Fibroblast of peridontal ligament (primary cell): Measurements from ENCODE around the gene TMC6.

Source experiments
- DNase-seq: peaks from one replicate; pipeline ENCODE4 v3.0.0-alpha.2; 2010; ENCODE audit errors: extremely low read depth

Gene TMC6

DNA sequence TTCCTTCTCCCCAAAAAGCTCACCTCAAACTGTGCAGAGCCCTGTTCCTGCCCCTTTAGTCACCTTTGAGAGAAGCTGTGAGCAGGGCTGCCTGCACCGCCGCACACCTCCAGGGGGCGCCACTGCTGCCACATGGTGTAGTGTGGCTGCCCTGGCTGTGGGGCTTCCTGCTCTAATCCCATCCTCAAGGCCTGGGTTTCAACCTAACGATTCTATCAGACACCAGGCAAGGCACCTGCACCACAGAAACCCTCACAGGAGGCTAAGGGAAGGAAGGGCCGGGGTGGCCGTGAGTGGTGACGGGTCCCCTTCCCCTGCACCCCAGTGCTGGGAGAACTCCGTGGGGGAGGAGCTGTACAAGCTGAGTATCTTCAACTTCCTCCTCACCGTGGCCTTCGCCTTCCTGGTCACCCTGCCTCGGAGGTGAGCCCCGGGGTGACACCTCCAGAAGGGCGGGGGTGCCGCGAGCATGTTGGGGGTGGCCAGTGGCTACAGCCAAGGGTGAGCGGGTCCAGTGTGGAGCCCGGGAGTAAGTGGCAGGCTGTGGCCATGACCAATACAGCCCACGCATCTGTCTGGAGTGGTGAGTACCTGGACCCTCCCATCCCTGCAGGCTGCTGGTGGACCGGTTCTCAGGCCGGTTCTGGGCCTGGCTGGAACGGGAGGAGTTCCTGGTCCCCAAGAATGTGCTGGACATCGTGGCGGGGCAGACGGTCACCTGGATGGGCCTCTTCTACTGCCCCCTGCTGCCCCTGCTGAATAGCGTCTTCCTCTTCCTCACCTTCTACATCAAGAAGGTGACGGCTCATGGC, 9.0 kb upstream of the TMC6 start:
- DNase-seq: no peak

DNA sequence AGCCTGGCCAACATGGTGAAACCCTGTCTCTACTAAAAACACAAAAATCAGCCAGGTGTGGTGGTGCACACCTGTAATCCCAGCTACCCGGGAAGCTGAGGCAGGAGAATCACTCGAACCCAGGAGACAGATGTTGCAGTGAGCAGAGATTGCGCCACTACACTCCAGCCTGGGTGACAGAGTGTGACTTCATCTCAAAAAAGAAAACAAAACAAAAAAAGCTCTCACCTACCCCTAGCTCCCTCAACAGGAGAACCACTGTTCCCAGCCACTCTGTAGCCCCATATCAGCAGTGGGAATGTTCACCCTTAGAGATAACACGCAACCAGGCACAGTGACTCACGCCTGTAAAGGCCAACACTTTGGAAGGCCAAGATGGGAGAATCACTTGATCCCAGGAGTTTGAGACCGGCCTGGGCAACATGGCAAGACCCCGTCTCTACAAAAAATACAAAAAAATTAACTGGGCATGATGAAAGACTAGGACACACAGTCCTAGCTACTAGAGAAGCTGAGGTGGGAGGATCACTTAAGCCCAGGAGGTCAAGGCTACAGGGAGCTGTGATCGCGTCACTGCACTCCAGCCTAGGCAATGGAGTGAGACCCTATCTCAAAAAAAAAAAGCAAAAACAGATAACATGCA, 7.4 kb upstream of the TMC6 start:
- DNase-seq: no peak

DNA sequence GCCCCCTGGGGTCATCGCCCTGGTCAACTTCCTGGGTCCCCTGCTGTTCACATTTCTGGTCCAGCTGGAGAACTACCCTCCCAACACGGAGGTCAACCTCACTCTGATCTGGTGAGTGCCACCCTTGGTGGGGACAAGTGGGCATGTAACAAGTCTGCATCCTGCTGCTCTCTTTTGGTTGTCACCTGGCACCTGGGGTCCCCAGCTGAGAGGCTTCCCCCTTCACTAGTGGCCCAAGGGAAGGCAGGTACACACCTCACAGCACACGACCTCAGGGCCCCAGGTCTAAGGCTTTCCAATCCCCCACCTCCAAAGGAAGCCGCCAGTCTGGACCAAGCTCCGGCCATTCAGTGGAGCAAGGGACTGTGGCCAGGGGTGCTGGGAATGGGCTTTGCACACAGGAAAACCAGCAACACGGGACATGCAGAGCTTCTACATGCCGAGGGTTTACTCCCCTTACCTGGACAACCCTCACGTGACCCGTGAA, 6.4 kb upstream of the TMC6 start:
- DNase-seq: no peak

DNA sequence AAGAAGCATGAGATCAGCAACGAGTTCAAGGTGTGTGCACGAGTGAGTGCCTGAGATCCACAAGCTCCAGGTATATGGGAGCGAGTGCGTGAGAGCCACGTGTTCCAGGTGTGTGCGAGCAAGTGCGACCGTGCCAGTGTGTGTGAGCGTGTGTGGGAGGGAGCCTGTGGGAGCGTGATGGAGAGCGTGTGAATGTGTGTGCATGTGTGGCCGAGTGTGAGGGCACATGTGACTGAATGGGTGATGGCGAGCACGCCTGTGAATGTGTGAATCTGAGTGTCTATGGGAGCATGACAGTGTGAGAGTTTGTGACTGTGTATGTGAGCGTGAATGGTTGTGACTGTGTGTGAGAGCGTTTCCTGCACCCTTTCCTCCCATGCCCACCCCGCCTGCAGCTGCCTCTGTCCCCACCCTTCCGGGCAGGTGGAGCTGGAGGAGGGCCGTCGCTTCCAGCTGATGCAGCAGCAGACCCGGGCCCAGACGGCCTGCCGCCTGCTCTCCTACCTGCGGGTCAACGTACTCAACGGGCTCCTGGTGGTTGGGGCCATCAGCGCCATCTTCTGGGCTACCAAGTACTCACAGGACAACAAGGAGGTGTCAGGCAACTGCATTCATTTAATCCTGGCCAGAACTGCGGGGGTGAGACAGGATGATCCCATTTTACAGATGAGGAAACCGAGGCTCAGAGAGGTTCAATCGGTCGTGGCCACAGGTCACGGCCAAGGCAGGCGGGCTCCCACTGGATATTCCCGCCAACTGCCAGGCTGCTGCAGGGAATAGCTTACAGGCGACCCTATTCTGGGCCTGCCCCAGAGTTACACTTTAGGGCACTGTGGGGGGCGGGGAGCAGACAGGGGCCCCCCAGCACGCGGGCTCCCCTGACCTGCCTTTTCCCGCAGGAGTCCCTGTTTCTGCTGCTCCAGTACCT, 5.7 kb upstream of the TMC6 start:
- DNase-seq: no peak

GRCh38 chr17:78133179-78133951, 4.8 kb upstream of the TMC6 start:
- DNase-seq: no peak

DNA sequence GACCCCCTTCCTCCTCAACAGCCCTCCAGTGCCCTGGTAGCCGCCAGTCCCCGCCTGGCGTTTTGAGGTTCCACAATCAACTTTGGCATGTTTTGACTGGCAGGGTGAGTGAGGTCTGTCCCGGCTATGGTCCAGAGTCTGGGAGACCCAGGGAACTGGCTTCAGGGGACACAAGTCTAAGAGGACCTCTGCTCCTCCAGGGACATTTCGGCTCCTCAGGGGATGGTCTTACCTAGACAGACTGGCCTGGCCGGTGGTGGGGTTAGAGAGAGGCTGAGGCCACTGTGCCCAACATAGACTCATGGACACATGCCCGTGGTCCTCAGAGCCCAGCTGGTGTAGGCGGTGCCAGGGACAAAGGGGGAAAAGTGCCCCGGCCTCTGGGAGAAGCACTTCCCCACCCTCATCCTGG, 4.2 kb upstream of the TMC6 start:
- DNase-seq: no peak

DNA sequence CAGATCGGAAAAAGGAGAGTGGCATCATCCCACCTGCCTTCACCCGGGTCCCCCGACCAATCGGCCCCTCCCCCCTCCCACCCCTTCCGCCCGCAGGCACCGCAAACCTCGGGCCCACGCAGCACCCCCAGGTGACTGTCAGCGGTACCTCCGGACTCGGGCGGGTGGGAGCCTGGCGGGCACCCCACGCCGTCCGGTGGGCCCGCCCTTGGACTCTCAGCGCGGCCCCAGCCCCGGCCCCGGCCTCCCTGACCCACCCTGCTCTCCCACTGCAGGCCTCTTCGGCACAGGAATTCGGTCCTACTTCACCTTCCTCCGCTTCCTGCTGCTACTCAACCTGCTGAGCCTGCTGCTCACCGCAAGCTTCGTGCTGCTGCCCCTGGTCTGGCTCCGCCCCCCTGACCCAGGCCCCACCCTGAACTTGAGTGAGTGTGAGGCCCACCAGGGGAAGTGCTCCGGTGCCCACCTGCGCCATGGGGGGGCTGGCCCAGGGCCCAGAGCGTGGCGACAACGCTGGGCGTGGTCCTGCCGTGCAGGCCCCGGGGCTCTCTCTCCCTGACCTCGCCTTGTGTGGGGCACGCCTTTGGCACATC, 3.6 kb upstream of the TMC6 start:
- DNase-seq: no peak

- no peak for DNase-seq
These were observed 2.9 kb upstream of the TMC6 start for GRCh38 chr17:78131172-78132083.

DNA sequence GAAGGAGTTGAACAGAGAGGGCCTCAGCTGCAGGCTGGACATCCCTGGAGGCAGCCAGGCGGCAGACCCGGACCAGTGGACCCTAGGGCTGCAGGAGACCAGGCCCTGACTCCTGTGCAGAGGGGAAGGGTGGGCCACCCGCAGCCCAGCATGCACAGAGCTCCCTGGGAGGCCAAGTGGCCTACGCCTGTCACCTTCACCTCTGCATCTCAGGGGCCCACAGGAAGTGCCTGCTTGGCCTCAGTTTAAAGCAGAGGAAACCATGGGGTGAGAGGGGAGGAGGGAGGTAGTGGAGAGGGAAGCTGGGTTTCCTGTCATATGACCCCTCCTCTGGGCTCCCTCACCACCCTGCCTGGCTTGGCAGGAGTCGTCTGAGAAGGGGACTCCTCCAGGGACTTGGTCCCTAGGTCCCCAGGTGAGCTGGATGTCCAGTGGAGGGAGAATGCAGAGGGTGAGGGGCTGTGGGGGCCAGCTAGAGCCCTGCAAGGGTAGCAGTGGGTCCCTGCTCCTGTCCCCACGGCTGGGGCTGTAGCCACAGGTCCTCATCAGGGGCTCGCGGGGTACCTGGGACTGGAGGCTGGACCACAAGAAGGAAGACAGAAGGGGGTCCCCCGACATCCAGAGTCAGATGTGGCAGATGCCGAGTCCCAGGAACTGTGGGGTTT, 2.0 kb upstream of the TMC6 start, which contains the start of gene TMC8:
TMC8 (plus strand) TSS at position 335 of the 665 bp plus-strand sequence. CDS start 818 bp downstream, outside the sequence.
- no peak for DNase-seq

GRCh38 chr17:78130090-78130436, 1.5 kb upstream of the TMC6 start:
- no peak for DNase-seq

DNA sequence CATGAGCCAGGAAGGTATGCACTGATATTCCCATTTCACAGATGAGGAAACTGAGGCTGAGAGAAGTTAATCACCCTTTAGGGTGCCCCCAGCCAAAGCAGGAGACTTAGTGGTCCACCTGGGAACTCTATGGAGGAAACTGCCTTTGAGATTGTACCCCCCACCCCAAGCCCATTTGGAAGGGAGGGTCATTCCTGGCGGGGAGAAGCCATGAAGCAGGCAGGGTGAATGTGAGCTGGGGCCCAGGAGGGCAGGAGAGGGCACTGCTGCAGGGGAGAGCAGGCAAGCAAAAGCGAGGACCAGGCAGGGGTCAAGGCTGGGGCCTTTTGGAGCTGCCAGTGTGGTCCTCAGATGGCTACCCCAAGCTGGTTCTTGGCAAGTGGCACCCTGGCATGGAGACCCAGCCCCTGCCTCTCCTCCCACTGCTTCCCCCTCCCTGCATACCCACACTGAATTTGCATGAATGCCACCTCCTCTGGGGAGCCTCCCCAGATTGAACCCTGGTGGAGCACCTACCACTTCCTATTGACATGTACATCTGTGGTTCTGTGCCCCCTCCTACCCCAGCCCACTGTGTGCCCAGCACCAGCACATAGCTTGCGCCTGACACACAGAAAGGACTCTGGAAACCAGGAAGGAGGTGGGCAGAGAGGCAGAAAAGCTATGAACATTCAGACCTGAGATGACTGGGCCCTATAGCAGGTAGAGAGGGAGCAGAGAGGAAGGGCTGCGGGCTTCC, 965 bp upstream of the TMC6 start:
- no peak for DNase-seq

- DNase-seq: no peak
These were observed 536 bp downstream of the TMC6 start for GRCh38 chr17:78127888-78128550.

- no peak for DNase-seq
These were observed 1.2 kb downstream of the TMC6 start for GRCh38 chr17:78127239-78127887.

GRCh38 chr17:78126895-78127238, 1.7 kb downstream of the TMC6 start:
- DNase-seq: no peak

- no peak for DNase-seq
These were observed 2.3 kb downstream of the TMC6 start for GRCh38 chr17:78125976-78126894.

GRCh38 chr17:78125138-78125913, 3.2 kb downstream of the TMC6 start:
- no peak for DNase-seq
